HG03565 (cell line): ENCODE data around the gene TNNT2.

Source experiments
- ATAC-seq: cut with Tn5 transposase; IDR thresholded peaks from one replicate; pipeline ENCODE4 v1.9.1; 2021; ENCODE audit warnings: mild to moderate bottlenecking, moderate library complexity; ENCODE audit not compliant: unreplicated experiment

The TNNT2 gene

DNA sequence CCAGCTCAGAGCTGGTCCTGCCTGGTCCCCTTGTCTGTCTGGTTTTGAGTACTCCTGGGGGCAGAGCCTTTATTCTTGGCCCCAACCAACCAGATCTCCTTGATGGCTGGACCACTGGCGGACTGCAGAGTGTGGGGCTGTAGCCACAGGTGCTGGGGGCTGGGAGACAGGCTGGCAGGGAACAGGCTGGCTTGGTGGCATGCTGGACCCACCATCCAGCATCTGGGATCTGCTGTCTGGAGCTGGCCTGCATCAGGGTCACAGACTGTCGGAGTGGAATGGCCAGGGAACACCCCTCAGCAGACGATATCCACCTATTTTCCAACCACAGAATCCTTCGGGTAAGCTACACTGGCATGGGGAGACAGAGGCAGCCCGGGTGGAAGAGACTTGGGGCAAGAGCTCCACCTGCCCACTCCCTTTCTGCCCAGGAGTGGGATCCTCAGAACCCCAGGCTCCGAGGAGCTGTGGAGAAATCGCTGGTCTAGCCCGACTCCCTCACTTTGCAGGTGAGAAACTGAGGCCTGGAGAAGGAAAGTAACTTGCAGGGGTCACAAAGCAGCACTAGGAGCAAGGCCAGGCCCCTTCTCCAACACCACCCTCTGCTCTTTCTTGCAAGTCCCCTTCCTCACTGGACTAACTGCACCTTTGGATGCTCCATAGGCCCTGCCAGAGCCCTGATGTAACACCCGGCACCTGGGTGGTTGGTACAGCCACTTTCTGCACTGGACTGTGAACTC lies 40.6 kb downstream of the TNNT2 start:
- no peak for ATAC-seq

GRCh38 chr1:201335901-201336300 lies 41.6 kb downstream of the TNNT2 start:
- no peak for ATAC-seq

GRCh38 chr1:201335174-201335870 lies 42.2 kb downstream of the TNNT2 start:
- no peak for ATAC-seq

GRCh38 chr1:201334325-201335173 lies 42.9 kb downstream of the TNNT2 start:
- no peak for ATAC-seq

GRCh38 chr1:201332616-201333335 lies 44.7 kb downstream of the TNNT2 start:
- ATAC-seq: no peak

- no peak for ATAC-seq
Measured at GRCh38 chr1:201332021-201332420, 45.5 kb downstream of the TNNT2 start.

- no peak for ATAC-seq
Measured at GRCh38 chr1:201331166-201331565, 46.3 kb downstream of the TNNT2 start.

GRCh38 chr1:201330541-201330940 lies 46.9 kb downstream of the TNNT2 start:
- ATAC-seq: no peak

DNA sequence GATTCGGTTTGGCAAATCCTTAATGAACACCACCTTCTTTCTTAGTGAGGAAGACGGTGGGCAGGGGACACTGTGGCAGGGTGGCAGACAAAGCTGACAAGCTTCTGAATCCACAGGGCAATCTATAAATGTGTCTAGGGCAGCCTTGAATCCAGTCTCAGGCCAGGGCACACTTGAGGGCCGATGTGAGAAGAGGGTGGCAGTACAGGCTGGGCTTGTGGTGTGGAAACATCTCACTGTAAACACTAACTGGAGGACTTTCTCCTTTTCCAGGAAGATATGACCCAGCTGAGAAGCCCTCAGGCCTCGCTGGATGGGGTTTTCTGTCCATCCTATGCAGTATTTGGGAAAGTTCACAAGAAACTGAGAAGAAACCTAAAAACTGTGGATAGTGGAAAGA lies 47.7 kb downstream of the TNNT2 start:
- ATAC-seq: no peak

GRCh38 chr1:201329286-201329685 lies 48.2 kb downstream of the TNNT2 start:
- no peak for ATAC-seq

- no peak for ATAC-seq
Measured at GRCh38 chr1:201328576-201328975, 48.9 kb downstream of the TNNT2 start.

DNA sequence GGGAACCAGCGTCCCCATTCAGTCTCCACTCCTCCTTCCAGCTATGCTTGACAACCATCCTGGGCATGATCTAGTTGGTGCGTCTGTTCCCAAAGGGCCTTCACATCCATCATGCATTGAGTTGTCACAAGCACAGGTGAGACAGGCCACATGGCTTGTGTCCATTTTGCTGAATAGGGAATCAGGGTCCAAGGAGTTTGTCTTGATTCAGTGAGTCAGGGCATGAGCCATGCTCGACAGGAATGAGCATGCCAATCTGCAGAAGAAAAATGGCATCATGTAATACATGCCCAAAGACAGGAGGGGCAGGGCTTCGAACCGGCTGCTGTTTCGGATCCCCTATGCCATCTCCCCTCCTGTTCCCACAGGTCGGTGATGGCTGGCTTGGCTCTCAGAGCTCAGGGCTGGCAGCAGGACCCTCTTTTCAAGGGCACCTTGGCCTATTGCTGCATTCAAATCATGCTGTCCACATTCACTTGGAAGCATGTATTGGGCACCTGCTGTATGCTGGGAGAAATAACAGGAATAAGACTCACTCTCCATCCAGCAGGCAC lies 49.7 kb downstream of the TNNT2 start:
- no peak for ATAC-seq

DNA sequence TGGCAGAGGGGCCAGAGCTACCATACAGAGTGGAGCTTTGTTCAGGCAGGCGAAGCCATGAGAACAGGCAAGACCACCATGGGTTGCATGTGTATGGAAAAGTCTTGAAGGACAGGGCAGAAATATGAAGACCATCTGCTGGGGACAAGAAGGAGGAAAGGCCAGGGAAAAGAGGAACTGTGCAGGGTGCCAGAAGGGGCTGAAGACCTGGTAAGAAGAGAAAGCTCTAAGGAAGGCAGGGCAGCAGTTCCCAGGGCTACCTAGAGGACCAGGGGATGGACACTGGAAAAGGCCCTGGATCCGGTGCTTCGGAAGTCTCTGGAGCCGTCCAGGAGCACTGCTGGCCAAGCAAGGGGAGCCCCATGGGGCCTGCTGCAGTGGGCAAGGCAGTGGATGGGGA lies 50.8 kb downstream of the TNNT2 start:
- ATAC-seq: no peak

DNA sequence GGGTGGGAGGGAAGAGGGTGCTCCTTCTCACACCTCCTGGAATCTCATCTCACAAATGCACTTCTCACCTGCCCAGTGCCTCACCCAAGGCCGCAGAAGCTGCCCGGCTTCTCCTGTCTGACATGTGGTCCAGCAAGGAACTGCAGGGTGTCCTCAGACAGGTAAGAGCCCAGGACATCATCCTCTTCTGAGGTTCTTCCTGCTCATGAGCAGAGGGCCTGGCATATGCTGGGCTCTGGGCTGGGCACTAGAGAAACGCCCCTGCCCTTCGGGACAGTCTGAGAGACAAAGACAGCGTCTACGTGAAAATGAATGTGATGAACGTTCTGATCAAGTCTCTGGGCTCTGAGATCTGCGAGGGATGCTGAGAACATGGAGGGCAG lies 51.8 kb downstream of the TNNT2 start:
- ATAC-seq: no peak

- no peak for ATAC-seq
Measured at GRCh38 chr1:201324821-201325677, 52.4 kb downstream of the TNNT2 start.

DNA sequence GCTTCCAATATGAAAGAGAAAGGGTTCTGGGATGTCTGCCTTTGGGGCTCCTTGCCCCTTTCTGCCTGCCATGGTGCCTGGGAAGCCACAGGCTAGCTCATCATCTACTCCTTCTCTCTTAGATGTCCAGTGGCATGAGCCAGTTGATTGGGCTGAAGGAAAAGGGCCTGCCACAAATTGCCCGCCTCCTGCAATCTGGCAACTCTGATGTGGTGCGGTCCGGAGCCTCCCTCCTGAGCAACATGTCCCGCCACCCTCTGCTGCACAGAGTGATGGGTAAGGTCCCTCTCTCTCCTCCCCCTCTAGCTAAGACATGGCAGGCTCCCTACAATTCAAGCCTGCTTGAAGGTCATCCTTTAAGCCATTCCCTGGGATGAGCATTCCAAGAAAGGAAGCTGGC lies 53.2 kb downstream of the TNNT2 start:
- no peak for ATAC-seq

DNA sequence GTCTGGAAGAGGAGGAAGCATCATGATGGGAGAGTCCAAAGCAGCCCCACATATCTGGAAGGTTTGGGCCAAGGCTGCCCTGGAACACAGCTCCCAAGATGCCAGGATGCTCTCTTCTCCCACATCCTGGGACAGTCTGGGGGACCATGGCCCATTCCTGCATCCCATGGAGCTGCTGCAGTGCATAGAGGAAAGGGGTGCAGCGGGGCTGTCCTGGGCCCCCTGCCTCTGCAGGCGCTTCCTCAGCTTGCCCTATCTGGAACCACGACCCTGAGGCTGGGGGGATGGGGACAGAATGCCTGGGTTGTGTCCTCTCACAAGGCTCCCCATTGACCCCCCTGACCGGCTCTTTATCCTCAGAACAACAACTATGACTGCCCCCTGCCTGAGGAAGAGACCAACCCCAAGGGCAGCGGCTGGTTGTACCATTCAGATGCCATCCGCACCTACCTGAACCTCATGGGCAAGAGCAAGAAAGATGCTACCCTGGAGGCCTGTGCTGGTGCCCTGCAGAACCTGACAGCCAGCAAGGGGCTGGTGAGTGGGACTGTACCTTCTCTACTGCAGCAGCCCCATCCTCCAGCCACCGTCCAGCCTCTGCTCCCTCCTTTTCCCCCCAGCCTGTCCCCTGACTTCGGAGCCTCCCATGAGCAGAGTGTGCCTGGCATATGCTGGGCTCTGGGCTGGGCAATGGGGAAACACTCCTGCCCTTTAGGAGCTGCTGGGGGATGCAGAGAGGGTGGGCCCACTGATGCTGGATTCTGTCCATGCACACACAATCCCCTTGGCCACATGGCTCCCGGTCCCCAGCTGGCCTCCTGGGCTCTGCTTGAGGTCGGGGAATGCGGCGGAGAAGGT lies 54.6 kb downstream of the TNNT2 start:
- ATAC-seq: no peak

DNA sequence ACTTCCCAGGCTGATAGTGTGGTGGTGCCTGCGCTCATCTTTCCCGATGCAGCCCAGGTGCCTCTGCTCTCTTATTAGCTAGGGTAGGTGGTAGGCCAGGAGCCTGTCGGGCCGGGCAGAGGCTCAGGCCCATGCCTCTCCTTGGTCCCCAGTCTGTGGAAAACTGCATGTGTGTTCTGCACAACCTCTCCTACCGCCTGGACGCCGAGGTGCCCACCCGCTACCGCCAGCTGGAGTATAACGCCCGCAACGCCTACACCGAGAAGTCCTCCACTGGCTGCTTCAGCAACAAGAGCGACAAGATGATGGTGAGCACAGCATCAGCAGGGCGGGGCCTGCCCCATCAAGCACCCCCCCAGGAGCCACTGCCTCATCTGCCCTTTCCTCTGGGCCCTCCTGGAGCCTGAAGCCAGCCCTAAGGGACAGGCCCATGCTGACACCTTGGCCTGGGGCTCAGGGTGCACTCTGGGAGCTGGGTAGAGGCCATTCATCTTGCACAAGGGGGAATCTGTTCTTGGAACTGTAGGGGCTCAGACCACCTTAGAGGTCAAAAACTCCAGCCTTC lies 55.6 kb downstream of the TNNT2 start:
- ATAC-seq: no peak
